ENCODE data around the gene IPPK. TPM values are rescaled to one million over a fixed set of nuclear protein-coding genes. Genes with fewer than 3 reads are reported as not detected.
A peak's percentile ranks its signal among the peaks of the same experiment; 100 is the strongest.

The IPPK gene
- total RNA-seq, 1 donor from 2014 or later, result 14.8 TPM

GRCh38 chr9:92660266-92660665 is 9.7 kb downstream of the IPPK start:
- Mint-ChIP-seq H3K4me1 (ENCODE audit: low read depth) (peaks cover 28% of the 10 kb centered on the region), H3K36me3 (ENCODE audit: low read depth) (peaks cover 10% of the 10 kb centered on the region), H3K27ac (no peak overlapping the region), H3K4me3 (no peak overlapping the region), H3K9me3 (no peaks in the 10 kb centered on the region), H3K27me3 (ENCODE audit: insufficient read depth) (no peaks in the 10 kb centered on the region)
- intact Hi-C loops (cut with micrococcal nuclease), result no loop called here
- no peak for DNase-seq (ENCODE audit: low spot score)

GRCh38 chr9:92659601-92660000 is 10.3 kb downstream of the IPPK start:
- intact Hi-C loops (cut with micrococcal nuclease), result no loop called here
- peaks cover 8% of the 10 kb centered on the region for H3K36me3 Mint-ChIP-seq (ENCODE audit: low read depth)
- H3K27me3 Mint-ChIP-seq (ENCODE audit: insufficient read depth), result no peaks in the 10 kb centered on the region
- H3K4me3 Mint-ChIP-seq, result no peak overlapping the region
- no peak overlapping the region for H3K27ac Mint-ChIP-seq
- H3K4me1 Mint-ChIP-seq (ENCODE audit: low read depth), result peaks cover 21% of the 10 kb centered on the region
- no peaks in the 10 kb centered on the region for H3K9me3 Mint-ChIP-seq
- DNase-seq (ENCODE audit: low spot score), result no peak

GRCh38 chr9:92658611-92659010 is 11.3 kb downstream of the IPPK start:
- Mint-ChIP-seq H3K27ac (no peak overlapping the region), H3K4me1 (ENCODE audit: low read depth) (peaks cover 13% of the 10 kb centered on the region), H3K4me3 (no peak overlapping the region), H3K36me3 (ENCODE audit: low read depth) (peaks cover 8% of the 10 kb centered on the region), H3K9me3 (no peaks in the 10 kb centered on the region), H3K27me3 (ENCODE audit: insufficient read depth) (no peaks in the 10 kb centered on the region)
- intact Hi-C loops (cut with micrococcal nuclease), result no loop called here
- no peak for DNase-seq (ENCODE audit: low spot score)

GRCh38 chr9:92658176-92658575 is 11.8 kb downstream of the IPPK start:
- H3K4me3 Mint-ChIP-seq, result no peak overlapping the region
- no peak overlapping the region for H3K27ac Mint-ChIP-seq
- intact Hi-C loops (cut with micrococcal nuclease), result no loop called here
- H3K27me3 Mint-ChIP-seq (ENCODE audit: insufficient read depth), result no peaks in the 10 kb centered on the region
- peaks cover 9% of the 10 kb centered on the region for H3K36me3 Mint-ChIP-seq (ENCODE audit: low read depth)
- no peak for DNase-seq (ENCODE audit: low spot score)
- peaks cover 8% of the 10 kb centered on the region for H3K4me1 Mint-ChIP-seq (ENCODE audit: low read depth)
- H3K9me3 Mint-ChIP-seq, result no peaks in the 10 kb centered on the region

GRCh38 chr9:92657296-92658094 is 12.4 kb downstream of the IPPK start:
- Mint-ChIP-seq H3K4me3 (no peak overlapping the region), H3K27me3 (ENCODE audit: insufficient read depth) (no peaks in the 10 kb centered on the region), H3K9me3 (no peaks in the 10 kb centered on the region), H3K36me3 (ENCODE audit: low read depth) (peaks cover 13% of the 10 kb centered on the region), H3K27ac (no peak overlapping the region), H3K4me1 (ENCODE audit: low read depth) (peaks cover 6% of the 10 kb centered on the region)
- intact Hi-C loops (cut with micrococcal nuclease), result no loop called here
- DNase-seq (ENCODE audit: low spot score), result no peak

GRCh38 chr9:92656537-92656925 is 13.4 kb downstream of the IPPK start:
- H3K4me3 Mint-ChIP-seq, result no peak overlapping the region
- H3K4me1 Mint-ChIP-seq (ENCODE audit: low read depth), result peaks cover 6% of the 10 kb centered on the region
- intact Hi-C loops (cut with micrococcal nuclease), result no loop called here
- no peaks in the 10 kb centered on the region for H3K27me3 Mint-ChIP-seq (ENCODE audit: insufficient read depth)
- no peaks in the 10 kb centered on the region for H3K9me3 Mint-ChIP-seq
- no peak for DNase-seq (ENCODE audit: low spot score)
- H3K36me3 Mint-ChIP-seq (ENCODE audit: low read depth), result peaks cover 10% of the 10 kb centered on the region
- H3K27ac Mint-ChIP-seq, result no peak overlapping the region

- DNase-seq (ENCODE audit: low spot score), result no peak
- no peak overlapping the region for H3K27ac Mint-ChIP-seq
- no peak overlapping the region for H3K4me3 Mint-ChIP-seq
- H3K9me3 Mint-ChIP-seq, result no peaks in the 10 kb centered on the region
- H3K27me3 Mint-ChIP-seq (ENCODE audit: insufficient read depth), result no peaks in the 10 kb centered on the region
- H3K4me1 Mint-ChIP-seq (ENCODE audit: low read depth), result peaks cover 6% of the 10 kb centered on the region
- intact Hi-C loops (cut with micrococcal nuclease), result no loop called here
- peaks cover 10% of the 10 kb centered on the region for H3K36me3 Mint-ChIP-seq (ENCODE audit: low read depth)
Measured at GRCh38 chr9:92655896-92656536, 13.9 kb downstream of the IPPK start.

GRCh38 chr9:92655366-92655765 is 14.6 kb downstream of the IPPK start:
- H3K9me3 Mint-ChIP-seq, result no peaks in the 10 kb centered on the region
- intact Hi-C loops (cut with micrococcal nuclease), result no loop called here
- no peaks in the 10 kb centered on the region for H3K27me3 Mint-ChIP-seq (ENCODE audit: insufficient read depth)
- H3K4me1 Mint-ChIP-seq (ENCODE audit: low read depth), result peaks cover 6% of the 10 kb centered on the region
- peaks cover 16% of the 10 kb centered on the region for H3K36me3 Mint-ChIP-seq (ENCODE audit: low read depth)
- no peak overlapping the region for H3K4me3 Mint-ChIP-seq
- DNase-seq (ENCODE audit: low spot score), result no peak
- peak overlapping the region; percentile 20 for H3K27ac Mint-ChIP-seq

- intact Hi-C loops (cut with micrococcal nuclease), result no loop called here
- Mint-ChIP-seq H3K4me1 (ENCODE audit: low read depth) (no peaks in the 10 kb centered on the region), H3K27me3 (ENCODE audit: insufficient read depth) (no peaks in the 10 kb centered on the region), H3K27ac (peak overlapping the region; percentile 20), H3K36me3 (ENCODE audit: low read depth) (peaks cover 18% of the 10 kb centered on the region), H3K4me3 (no peak overlapping the region), H3K9me3 (no peaks in the 10 kb centered on the region)
- DNase-seq (ENCODE audit: low spot score), result no peak
Measured at GRCh38 chr9:92654481-92655301, 15.2 kb downstream of the IPPK start.

- intact Hi-C loops (cut with micrococcal nuclease), result no loop called here
- no peak for DNase-seq (ENCODE audit: low spot score)
- Mint-ChIP-seq H3K27ac (no peak overlapping the region), H3K27me3 (ENCODE audit: insufficient read depth) (no peaks in the 10 kb centered on the region), H3K36me3 (ENCODE audit: low read depth) (peaks cover 31% of the 10 kb centered on the region), H3K4me1 (ENCODE audit: low read depth) (peaks cover 1% of the 10 kb centered on the region), H3K4me3 (no peak overlapping the region), H3K9me3 (no peaks in the 10 kb centered on the region)
Measured at GRCh38 chr9:92652461-92652860, 17.5 kb downstream of the IPPK start.

GRCh38 chr9:92650839-92651621 is 18.9 kb downstream of the IPPK start:
- H3K27ac Mint-ChIP-seq, result peak overlapping the region; percentile 61
- intact Hi-C loops (cut with micrococcal nuclease), result no loop called here
- H3K9me3 Mint-ChIP-seq, result no peaks in the 10 kb centered on the region
- H3K36me3 Mint-ChIP-seq (ENCODE audit: low read depth), result peaks cover 42% of the 10 kb centered on the region
- DNase-seq (ENCODE audit: low spot score), result no peak
- no peak overlapping the region for H3K4me3 Mint-ChIP-seq
- H3K27me3 Mint-ChIP-seq (ENCODE audit: insufficient read depth), result no peaks in the 10 kb centered on the region
- peaks cover 13% of the 10 kb centered on the region for H3K4me1 Mint-ChIP-seq (ENCODE audit: low read depth)

- Mint-ChIP-seq H3K27ac (no peak overlapping the region), H3K4me1 (ENCODE audit: low read depth) (peaks cover 16% of the 10 kb centered on the region), H3K4me3 (no peak overlapping the region), H3K9me3 (no peaks in the 10 kb centered on the region), H3K36me3 (ENCODE audit: low read depth) (peaks cover 47% of the 10 kb centered on the region), H3K27me3 (ENCODE audit: insufficient read depth) (no peaks in the 10 kb centered on the region)
- intact Hi-C loops (cut with micrococcal nuclease), result no loop called here
- DNase-seq (ENCODE audit: low spot score), result no peak
Measured at GRCh38 chr9:92650296-92650695, 19.6 kb downstream of the IPPK start.
